PC-3 (cell line): ENCODE measurements around the gene SMIM14.
"Not testable (repeated sequence)": the region's sequence is repeated elsewhere in the genome, so short reads cannot be mapped to it uniquely, and the experiment has no call there.

ENCODE experiments used
- CTCF ChIP-seq: fragments of 300-600 bp; sonication (generic); conservative IDR thresholded peaks from 2 replicates; pipeline ENCODE4 v1.5.1; 2017; ENCODE audit warnings: antibody characterized with exemption, low read depth, mild to moderate bottlenecking, low read length
- EZH2 ChIP-seq: fragments of 300-600 bp; sonication (generic); IDR thresholded peaks from one replicate; pipeline ENCODE4 v1.6.1; 2017; ENCODE audit warnings: antibody characterized with exemption, mild to moderate bottlenecking, low read length; ENCODE audit not compliant: unreplicated experiment
- EZH2phosphoT487 ChIP-seq: fragments of 300-600 bp; sonication (generic); IDR thresholded peaks from 2 replicates; pipeline ENCODE4 v1.6.1; 2018; ENCODE audit warnings: mild to moderate bottlenecking, antibody characterized with exemption, low read length, borderline replicate concordance

- not testable (repeated sequence) for TF ChIP-seq CTCF, EZH2, EZH2phosphoT487
These were observed 122.8 kb downstream of the SMIM14 start for GRCh38 chr4:39515669-39516401.
